ENCODE results near the gene LYAR. TPM values are rescaled to one million over a fixed set of nuclear protein-coding genes. Genes with fewer than 3 reads are reported as not detected.

LYAR gene
- polyA plus RNA-seq, 3 donors, result 12.9 to 22.6 (median 14.9) TPM

GRCh38 chr4:4311193-4311592 lies 21.2 kb upstream of the LYAR start:
- intact Hi-C loops (cut with micrococcal nuclease), result no loop called here
- Histone ChIP-seq H2AFZ (ENCODE audit: insufficient read depth, low read depth, low read length, poor library complexity, severe bottlenecking) (no peak overlapping the region), H3K79me2 (ENCODE audit: insufficient read depth, low read length) (no peaks in the 10 kb centered on the region), H3K27ac (ENCODE audit: low read depth in 1 of 2, low read length in 2 of 2) (no peak overlapping the region), H3K36me3 (replicated peaks in 1 of 2; ENCODE audit: control insufficient read depth in 1 of 2, insufficient read depth in 2 of 2, low read length in 2 of 2) (peaks cover 38 to 79% of the 10 kb centered on the region in 2 donors), H3K9me3 (replicated peaks in 1 of 2; ENCODE audit: control insufficient read depth in 1 of 2, insufficient read depth in 1 of 2, low read length in 2 of 2) (no peaks in the 10 kb centered on the region), H3K4me2 (replicated peaks; ENCODE audit: extremely low read depth, low read length, poor library complexity, severe bottlenecking) (no peak overlapping the region), H3K9ac (ENCODE audit: insufficient read depth, low read length, poor library complexity, severe bottlenecking) (no peak overlapping the region), H4K20me1 (ENCODE audit: insufficient read depth, low read length) (peaks cover 5% of the 10 kb centered on the region), H3K4me1 (ENCODE audit: control insufficient read depth in 1 of 2, insufficient read depth in 2 of 2, low read length in 2 of 2) (peaks cover 0 to 8% of the 10 kb centered on the region in 2 donors), H3K27me3 (ENCODE audit: control insufficient read depth in 2 of 2, insufficient read depth in 2 of 2, low read length in 2 of 2) (no peaks in the 10 kb centered on the region), H3K4me3 (replicated peaks in 1 of 3; ENCODE audit: low read depth in 2 of 3, low read length in 3 of 3) (no peak overlapping the region)
- DNase-seq, result no peak
- Mint-ChIP-seq H3K27me3 (ENCODE audit: low read depth in 3 of 3) (no peaks in the 10 kb centered on the region), H3K9me3 (no peaks in the 10 kb centered on the region), H3K4me3 (no peak overlapping the region), H3K36me3 (peaks cover 56 to 61% of the 10 kb centered on the region in 2 donors), H3K27ac (no peak overlapping the region), H3K4me1 (peaks cover 7% of the 10 kb centered on the region)
- TF ChIP-seq CTCF (IDR thresholded peaks at IDR 0.05), result no peak
- WGBS (ENCODE audit: insufficient coverage), result no CpG with 5 or more reads among the region's 4 CpGs

GRCh38 chr4:4308800-4309441 lies 19.0 kb upstream of the LYAR start:
- Mint-ChIP-seq H3K36me3 (peaks cover 46 to 47% of the 10 kb centered on the region in 2 donors), H3K27ac (no peak overlapping the region), H3K4me3 (no peak overlapping the region), H3K9me3 (no peaks in the 10 kb centered on the region), H3K27me3 (ENCODE audit: low read depth in 3 of 3) (no peaks in the 10 kb centered on the region), H3K4me1 (no peaks in the 10 kb centered on the region)
- H3K4me2 ChIP-seq (replicated peaks; ENCODE audit: extremely low read depth, low read length, poor library complexity, severe bottlenecking), result no peak overlapping the region
- WGBS (ENCODE audit: insufficient coverage), result 98% methylated on average over 6 of the region's 9 CpGs
- intact Hi-C loops (cut with micrococcal nuclease), result no loop called here
- H3K9me3 ChIP-seq (replicated peaks in 1 of 2; ENCODE audit: control insufficient read depth in 1 of 2, insufficient read depth in 1 of 2, low read length in 2 of 2), result no peaks in the 10 kb centered on the region
- H3K9ac ChIP-seq (ENCODE audit: insufficient read depth, low read length, poor library complexity, severe bottlenecking), result no peak overlapping the region
- peaks cover 27 to 76% of the 10 kb centered on the region in 2 donors for H3K36me3 ChIP-seq (replicated peaks in 1 of 2; ENCODE audit: control insufficient read depth in 1 of 2, insufficient read depth in 2 of 2, low read length in 2 of 2)
- H3K4me3 ChIP-seq (replicated peaks in 1 of 3; ENCODE audit: low read depth in 2 of 3, low read length in 3 of 3), result no peak overlapping the region
- H3K4me1 ChIP-seq (ENCODE audit: control insufficient read depth in 1 of 2, insufficient read depth in 2 of 2, low read length in 2 of 2), result no peaks in the 10 kb centered on the region
- H4K20me1 ChIP-seq (ENCODE audit: insufficient read depth, low read length), result peaks cover 5% of the 10 kb centered on the region
- H3K79me2 ChIP-seq (ENCODE audit: insufficient read depth, low read length), result no peaks in the 10 kb centered on the region
- no peak overlapping the region for H2AFZ ChIP-seq (ENCODE audit: insufficient read depth, low read depth, low read length, poor library complexity, severe bottlenecking)
- no peak overlapping the region for H3K27ac ChIP-seq (ENCODE audit: low read depth in 1 of 2, low read length in 2 of 2)
- no peak for DNase-seq
- H3K27me3 ChIP-seq (ENCODE audit: control insufficient read depth in 2 of 2, insufficient read depth in 2 of 2, low read length in 2 of 2), result no peaks in the 10 kb centered on the region
- no peak for TF ChIP-seq CTCF (IDR thresholded peaks at IDR 0.05)

Measured in CD14-positive monocyte (primary cell).